ENCODE measurements around the gene TAF4B.

DNA sequence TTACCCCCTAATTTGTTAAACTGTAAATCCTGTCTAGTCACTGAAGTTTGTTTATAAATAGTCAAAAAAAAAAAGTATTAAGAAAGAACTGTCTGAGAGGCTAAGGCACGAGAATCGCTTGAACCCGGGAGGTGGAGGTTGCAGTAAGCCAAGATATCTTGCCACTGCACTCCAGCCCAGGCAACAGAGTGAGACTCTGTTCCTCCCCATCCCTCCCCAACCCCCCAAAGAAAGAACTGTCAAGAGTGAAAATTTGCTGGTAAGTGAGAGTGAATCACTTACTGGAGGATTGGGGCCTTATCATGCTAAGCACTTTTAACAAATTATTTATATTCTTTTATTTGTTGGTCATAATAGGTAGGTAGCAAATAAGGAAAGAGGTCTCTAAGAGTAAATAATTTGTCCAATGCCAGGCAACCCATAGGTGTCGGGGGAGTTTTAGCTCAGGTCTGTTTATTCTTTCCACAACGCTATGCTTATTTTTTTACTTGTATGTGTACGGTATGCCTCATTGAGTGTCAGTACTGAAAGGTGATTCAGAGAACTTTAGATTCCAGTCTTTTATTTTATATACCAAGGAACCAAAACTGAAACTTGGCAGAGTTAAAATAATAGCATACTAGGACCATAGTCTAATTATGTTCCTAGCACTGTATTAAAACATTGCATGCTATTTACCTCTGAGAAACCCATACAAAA lies 2.5 kb downstream of the TAF4B start:
- TF ChIP-seq, protein P1, sequence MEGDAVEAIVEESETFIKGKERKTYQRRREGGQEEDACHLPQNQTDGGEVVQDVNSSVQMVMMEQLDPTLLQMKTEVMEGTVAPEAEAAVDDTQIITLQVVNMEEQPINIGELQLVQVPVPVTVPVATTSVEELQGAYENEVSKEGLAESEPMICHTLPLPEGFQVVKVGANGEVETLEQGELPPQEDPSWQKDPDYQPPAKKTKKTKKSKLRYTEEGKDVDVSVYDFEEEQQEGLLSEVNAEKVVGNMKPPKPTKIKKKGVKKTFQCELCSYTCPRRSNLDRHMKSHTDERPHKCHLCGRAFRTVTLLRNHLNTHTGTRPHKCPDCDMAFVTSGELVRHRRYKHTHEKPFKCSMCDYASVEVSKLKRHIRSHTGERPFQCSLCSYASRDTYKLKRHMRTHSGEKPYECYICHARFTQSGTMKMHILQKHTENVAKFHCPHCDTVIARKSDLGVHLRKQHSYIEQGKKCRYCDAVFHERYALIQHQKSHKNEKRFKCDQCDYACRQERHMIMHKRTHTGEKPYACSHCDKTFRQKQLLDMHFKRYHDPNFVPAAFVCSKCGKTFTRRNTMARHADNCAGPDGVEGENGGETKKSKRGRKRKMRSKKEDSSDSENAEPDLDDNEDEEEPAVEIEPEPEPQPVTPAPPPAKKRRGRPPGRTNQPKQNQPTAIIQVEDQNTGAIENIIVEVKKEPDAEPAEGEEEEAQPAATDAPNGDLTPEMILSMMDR (tag by site-specific recombination; IDR thresholded peaks at IDR 0.05): no peak
- TF ChIP-seq ZNF157 (tag by site-specific recombination; IDR thresholded peaks at IDR 0.05): no peak
- no peak for TF ChIP-seq ZNF580 (tag by site-specific recombination; IDR thresholded peaks at IDR 0.05)
- no peak for TF ChIP-seq SP7 (tag by site-specific recombination; IDR thresholded peaks at IDR 0.05)
- TF ChIP-seq ZNF23 (tag by site-specific recombination; IDR thresholded peaks at IDR 0.05; ENCODE audit: borderline replicate concordance): no peak
- no peak for TF ChIP-seq ZNF423 (tag by site-specific recombination; IDR thresholded peaks at IDR 0.05)

All from HEK293 (cell line).